Dermis blood vessel endothelial cell (primary cell): ENCODE results near the gene PLXND1. TPM values are rescaled to one million over a fixed set of nuclear protein-coding genes. Genes with fewer than 3 reads are reported as not detected.
A peak's percentile ranks its signal among the peaks of the same experiment; 100 is the strongest.
"Not testable (repeated sequence)": the region's sequence is repeated elsewhere in the genome, so short reads cannot be mapped to it uniquely, and the experiment has no call there.

ENCODE experiments used
- DNase-seq: peaks from one replicate; pipeline ENCODE4 v3.0.0; 2010
- total RNA-seq: library from RNA; depleted of rRNA; stranded (reverse); fragments of >200 nt; gene quantifications from 2 replicates; pipeline ENCODE4 v1.2.3, GENCODE V29; 2014

PLXND1 gene
- total RNA-seq, 1 donor from 2014 or later: 415 TPM

- no peak for DNase-seq
Observed at GRCh38 chr3:129612534-129613366, 6.3 kb upstream of the PLXND1 start.

- DNase-seq: peak; percentile 56
Observed at GRCh38 chr3:129611812-129612533, 5.5 kb upstream of the PLXND1 start.

- DNase-seq: no peak
Observed at GRCh38 chr3:129611446-129611800, 4.9 kb upstream of the PLXND1 start.

GRCh38 chr3:129610794-129611445, 4.4 kb upstream of the PLXND1 start:
- not testable (repeated sequence) for DNase-seq

GRCh38 chr3:129610276-129610675, 3.8 kb upstream of the PLXND1 start:
- peak; percentile 57 for DNase-seq

GRCh38 chr3:129609591-129610182, 3.2 kb upstream of the PLXND1 start:
- DNase-seq: peak; percentile 78

- no peak for DNase-seq
Observed at GRCh38 chr3:129608936-129609590, 2.6 kb upstream of the PLXND1 start.

GRCh38 chr3:129608087-129608935, 1.8 kb upstream of the PLXND1 start:
- peak; percentile 60 for DNase-seq

- peak; percentile 42 for DNase-seq
Observed at GRCh38 chr3:129607391-129608068, 1.1 kb upstream of the PLXND1 start.

- DNase-seq: peak; percentile 79
Observed at GRCh38 chr3:129605922-129606635, 397 bp downstream of the PLXND1 start.

- DNase-seq: peak; percentile 57
Observed at GRCh38 chr3:129605203-129605921, 1.1 kb downstream of the PLXND1 start.

GRCh38 chr3:129604767-129605166, 1.7 kb downstream of the PLXND1 start:
- no peak for DNase-seq

GRCh38 chr3:129603991-129604749, 2.3 kb downstream of the PLXND1 start:
- no peak for DNase-seq

GRCh38 chr3:129603561-129603942, 2.9 kb downstream of the PLXND1 start:
- DNase-seq: no peak

- peak; percentile 95 for DNase-seq
Observed at GRCh38 chr3:129602730-129603560, 3.5 kb downstream of the PLXND1 start.

- peak; percentile 37 for DNase-seq
Observed at GRCh38 chr3:129602309-129602708, 4.2 kb downstream of the PLXND1 start.

- no peak for DNase-seq
Observed at GRCh38 chr3:129601713-129602112, 4.8 kb downstream of the PLXND1 start.

GRCh38 chr3:129600348-129600747, 6.1 kb downstream of the PLXND1 start:
- DNase-seq: no peak
